Peyer's patch (tissue), 4 donors: ENCODE data around the gene TRIM47. TPM values are rescaled to one million over a fixed set of nuclear protein-coding genes. Genes with fewer than 3 reads are reported as not detected.

Source experiments
- DNase-seq, 3 donors: peaks; one replicate each; pipeline ENCODE4 v3.0.0-alpha.2; 2017 to 2019
- H3K27ac ChIP-seq, 4 donors: fragments of 200-600 bp; sonication (generic); one replicate each; pipeline ENCODE4 v1.5.1; 2016 to 2019
- H3K27me3 ChIP-seq, 2 donors: fragments of 200-600 bp; sonication (generic); one replicate each; pipeline ENCODE4 v1.5.1; 2019
- H3K36me3 ChIP-seq, 3 donors: fragments of 200-600 bp; sonication (generic); one replicate each; pipeline ENCODE4 v1.5.1; 2016 to 2019
- H3K4me1 ChIP-seq, 4 donors: fragments of 200-600 bp; sonication (generic); one replicate each; pipeline ENCODE4 v1.5.1; 2016 to 2019
- H3K4me3 ChIP-seq, 4 donors: fragments of 200-600 bp; sonication (generic); 1 replicate in 3 of 4; 2 replicates in 1 of 4; pipeline ENCODE4 v1.5.1; 2016 to 2019; ENCODE audit warnings: mild to moderate bottlenecking in 1 of 4
- H3K9me3 ChIP-seq, 4 donors: fragments of 200-600 bp; sonication (generic); one replicate each; pipeline ENCODE4 v1.5.1; 2016 to 2019; ENCODE audit warnings: mild to moderate bottlenecking in 1 of 4
- CTCF ChIP-seq, 6 experiments: fragments of 450-650 bp in 4 of 6; fragments of 200-600 bp in 2 of 6; sonication (generic) in 1 of 6; IDR thresholded peaks; one replicate each; pipeline ENCODE4 v1.5.1; 2017 to 2019; ENCODE audit warnings: antibody characterized with exemption in 6 of 6, mild to moderate bottlenecking in 3 of 6, moderate library complexity in 1 of 6
- POLR2A ChIP-seq, 2 donors: fragments of 450-650 bp; IDR thresholded peaks; one replicate each; pipeline ENCODE4 v1.5.1; 2017; ENCODE audit warnings: antibody characterized with exemption in 2 of 2, mild to moderate bottlenecking in 2 of 2, moderate library complexity in 2 of 2
- total RNA-seq, 4 donors: library from RNA; depleted of rRNA; stranded (reverse); fragments of >200 nt; gene quantifications; one replicate each; pipeline ENCODE4 v1.1.0, GENCODE V29; 2016

The TRIM47 gene
- total RNA-seq, 4 donors from 2014 or later = 16.5 to 61.4 (median 45.7) TPM

GRCh38 chr17:75885431-75885830 is 7.0 kb upstream of the TRIM47 start:
- Histone ChIP-seq H3K27me3 (no peaks in the 10 kb centered on the region), H3K36me3 (no peaks in the 10 kb centered on the region), H3K27ac (no peak overlapping the region), H3K4me1 (no peaks in the 10 kb centered on the region), H3K9me3 (no peaks in the 10 kb centered on the region), H3K4me3 (no peak overlapping the region)
- no peak for DNase-seq
- TF ChIP-seq CTCF (IDR thresholded peaks at IDR 0.05) (no peak), POLR2A (IDR thresholded peaks at IDR 0.05) (no peak)

DNA sequence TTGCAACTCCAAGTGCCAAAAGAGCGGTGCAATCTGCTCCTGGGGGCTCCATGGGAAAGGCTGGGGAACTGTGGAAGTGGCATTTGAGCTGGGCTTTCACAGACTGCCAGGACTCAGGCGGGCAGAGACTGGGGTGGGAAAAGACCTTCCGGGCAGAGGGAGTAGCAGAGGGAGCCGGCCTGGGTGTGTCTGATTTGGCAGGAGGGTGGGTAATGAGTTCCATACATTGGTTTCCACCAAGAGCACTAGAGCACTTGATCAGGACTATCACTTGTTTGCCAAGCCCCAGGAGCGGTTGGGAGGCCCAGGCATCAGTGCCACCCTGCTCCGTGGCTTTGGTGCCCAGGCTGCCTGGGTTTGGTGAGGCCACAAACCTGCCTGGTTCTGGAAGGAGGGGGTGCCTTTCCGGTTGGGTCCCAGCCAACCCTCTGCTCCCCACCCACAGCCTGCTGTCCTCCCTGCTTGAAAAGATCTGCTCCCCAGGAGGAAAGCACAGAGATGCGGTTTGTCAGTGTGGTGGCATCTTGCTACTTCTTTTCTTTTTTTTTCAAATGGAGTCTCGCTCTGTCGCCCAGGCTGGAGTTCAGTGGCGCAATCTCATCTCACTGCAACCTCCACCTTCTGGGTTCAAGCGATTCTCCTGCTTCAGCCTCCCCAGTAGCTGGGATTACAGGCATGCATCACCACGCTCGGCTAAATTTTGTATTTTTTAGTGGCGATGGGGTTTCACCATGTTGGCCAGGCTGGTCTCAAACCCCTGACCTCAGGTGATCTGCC is 3.5 kb upstream of the TRIM47 start:
- Histone ChIP-seq H3K4me1 (peaks cover 0 to 20% (median 3%) of the 10 kb centered on the region in 4 donors), H3K4me3 (no peak overlapping the region), H3K9me3 (no peaks in the 10 kb centered on the region), H3K27ac (no peak overlapping the region), H3K36me3 (no peaks in the 10 kb centered on the region), H3K27me3 (no peaks in the 10 kb centered on the region)
- no peak for DNase-seq
- TF ChIP-seq POLR2A (IDR thresholded peaks at IDR 0.05) (no peak), CTCF (IDR thresholded peaks at IDR 0.05) (no peak)

DNA sequence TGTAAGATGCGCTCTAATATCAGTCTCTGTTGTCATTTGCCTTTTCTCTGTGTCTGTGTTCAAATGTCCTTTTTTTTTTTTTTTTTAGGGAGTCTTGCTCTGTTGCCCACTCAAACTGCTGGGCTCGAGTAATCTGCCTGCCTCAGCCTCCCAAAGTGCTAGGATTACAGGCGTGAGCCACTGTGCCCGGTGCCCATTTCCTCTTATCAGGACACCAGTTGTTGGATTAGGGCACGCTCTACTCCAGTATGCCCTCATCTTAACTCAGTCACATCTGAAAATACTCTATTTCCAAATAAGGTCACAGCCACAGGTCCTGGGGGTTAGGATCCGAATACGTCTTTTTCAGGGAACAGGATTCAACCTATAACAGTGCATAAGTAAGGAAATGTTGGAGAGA is 1.9 kb upstream of the TRIM47 start:
- Histone ChIP-seq H3K9me3 (no peaks in the 10 kb centered on the region), H3K27ac (no peak overlapping the region), H3K27me3 (no peaks in the 10 kb centered on the region), H3K4me3 (no peak overlapping the region), H3K36me3 (peaks cover 0 to 1% (median 0%) of the 10 kb centered on the region in 3 donors), H3K4me1 (peaks cover 3 to 34% (median 19%) of the 10 kb centered on the region in 4 donors)
- DNase-seq = no peak
- no peak for TF ChIP-seq POLR2A (IDR thresholded peaks at IDR 0.05)
- no peak for TF ChIP-seq CTCF (IDR thresholded peaks at IDR 0.05)

DNA sequence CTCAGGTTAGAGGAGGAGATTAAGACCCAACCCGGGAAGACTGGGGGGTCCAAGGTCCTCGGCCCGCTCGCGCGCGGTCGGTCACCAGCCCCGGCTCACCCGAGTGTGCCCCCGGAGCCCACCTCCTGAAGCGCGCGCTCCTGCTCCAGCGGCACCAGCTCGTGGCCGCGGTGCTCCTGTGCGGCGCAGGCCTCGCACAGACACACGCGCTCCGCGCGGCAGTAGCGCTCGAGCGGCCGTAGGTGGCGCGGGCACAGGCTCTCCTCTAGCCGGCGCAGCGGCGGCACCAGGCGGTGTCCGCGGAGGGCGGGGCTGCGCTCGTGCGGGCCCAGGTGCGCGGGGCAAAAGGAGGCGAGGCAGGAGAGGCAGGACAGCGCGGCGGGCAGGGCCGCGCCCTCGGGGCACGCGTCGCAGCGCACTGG is 618 bp downstream of the TRIM47 start:
- H3K9me3 ChIP-seq = no peaks in the 10 kb centered on the region
- DNase-seq = peak; percentile 62 to 91 (median 89)
- H3K4me3 ChIP-seq = peak overlapping the region; percentile 59 to 74 (median 69)
- peaks cover 3 to 42% (median 29%) of the 10 kb centered on the region in 4 donors for H3K4me1 ChIP-seq
- TF ChIP-seq CTCF (IDR thresholded peaks at IDR 0.05) (peak; percentile 29 to 86 (median 70)), POLR2A (IDR thresholded peaks at IDR 0.05) (peak; percentile 28 to 53)
- peaks cover 0 to 18% (median 0%) of the 10 kb centered on the region in 3 donors for H3K36me3 ChIP-seq
- no peaks in the 10 kb centered on the region for H3K27me3 ChIP-seq
- H3K27ac ChIP-seq = peak overlapping the region; percentile 86 to 95 (median 92)

- peaks cover 3 to 47% (median 29%) of the 10 kb centered on the region in 4 donors for H3K4me1 ChIP-seq
- H3K9me3 ChIP-seq = no peaks in the 10 kb centered on the region
- DNase-seq = peak; percentile 56 to 89 (median 82)
- H3K4me3 ChIP-seq = peak overlapping the region; percentile 59 to 74 (median 69)
- peaks cover 0 to 18% (median 0%) of the 10 kb centered on the region in 3 donors for H3K36me3 ChIP-seq
- H3K27ac ChIP-seq = peak overlapping the region; percentile 86 to 95 (median 92)
- no peaks in the 10 kb centered on the region for H3K27me3 ChIP-seq
- TF ChIP-seq POLR2A (IDR thresholded peaks at IDR 0.05) = no peak
- no peak for TF ChIP-seq CTCF (IDR thresholded peaks at IDR 0.05)
Observed at GRCh38 chr17:75876938-75877751, 1.2 kb downstream of the TRIM47 start.
